Stimulated activated CD8-positive, alpha-beta memory T cell treated with anti-CD3 and anti-CD28 coated beads, Interleukin-7, amount 100 ng/mL, for 24 hours (primary cell): ENCODE results near the gene RFX2.
"Not testable (repeated sequence)": the region's sequence is repeated elsewhere in the genome, so short reads cannot be mapped to it uniquely, and the experiment has no call there.

Source experiments
- DNase-seq: peaks from one replicate; pipeline ENCODE4 v3.0.0-alpha.2; 2020; ENCODE audit warnings: low read depth

The RFX2 gene

DNA sequence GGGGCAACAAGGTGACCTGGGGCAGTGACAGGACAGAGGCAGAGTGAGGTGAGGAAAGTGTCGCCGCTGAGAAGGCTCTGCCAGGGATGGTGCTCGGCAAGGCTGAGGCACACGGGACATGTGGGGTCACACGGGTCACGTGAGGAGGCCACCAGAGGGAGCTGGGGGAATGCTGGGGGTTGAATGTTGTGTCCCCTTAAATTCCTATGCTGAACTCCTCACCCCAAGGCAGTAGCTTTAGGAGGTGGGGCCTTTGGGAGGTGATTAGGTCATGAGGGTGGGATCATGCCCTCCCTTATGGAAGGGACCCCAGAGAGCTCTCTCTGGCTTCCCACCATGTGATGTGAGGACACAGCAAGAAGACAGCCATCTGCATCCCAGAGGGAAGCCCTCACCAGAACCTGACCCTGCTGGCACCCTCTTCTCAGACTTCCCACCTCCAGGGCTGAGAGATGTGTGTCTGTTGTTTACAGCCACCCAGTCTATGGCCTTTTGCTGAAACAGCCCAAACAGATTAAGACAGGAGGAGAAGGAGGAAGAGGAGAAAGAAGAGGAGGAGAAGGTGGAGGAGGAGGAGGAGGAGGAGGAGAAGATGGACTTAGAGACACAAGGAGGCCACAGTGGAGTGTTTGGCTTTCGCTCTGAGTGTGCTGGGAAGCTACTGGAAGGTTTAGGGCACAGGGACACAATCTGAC, 35.4 kb downstream of the RFX2 start:
- no peak for DNase-seq

GRCh38 chr19:6073858-6074708, 36.2 kb downstream of the RFX2 start:
- no peak for DNase-seq

DNA sequence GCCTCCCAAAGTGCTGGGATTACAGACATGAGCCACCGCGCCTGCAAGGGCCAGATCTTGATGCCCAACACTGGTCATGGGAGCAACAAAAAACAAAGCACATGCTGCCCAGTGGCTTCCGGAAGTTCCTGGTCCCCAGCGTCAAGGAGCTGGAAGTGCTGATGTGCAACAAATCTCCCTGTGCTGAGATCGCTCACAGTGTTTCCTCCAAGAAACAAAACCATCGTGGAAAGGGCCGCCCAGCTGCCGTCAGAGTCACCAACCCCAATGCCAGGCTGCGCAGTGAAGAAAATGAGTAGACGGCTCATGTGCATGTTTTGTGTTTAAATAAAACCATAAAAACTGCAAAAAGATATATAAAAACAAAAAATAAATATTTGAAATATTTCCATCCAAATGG, 37.1 kb downstream of the RFX2 start:
- DNase-seq = not testable (repeated sequence)

DNA sequence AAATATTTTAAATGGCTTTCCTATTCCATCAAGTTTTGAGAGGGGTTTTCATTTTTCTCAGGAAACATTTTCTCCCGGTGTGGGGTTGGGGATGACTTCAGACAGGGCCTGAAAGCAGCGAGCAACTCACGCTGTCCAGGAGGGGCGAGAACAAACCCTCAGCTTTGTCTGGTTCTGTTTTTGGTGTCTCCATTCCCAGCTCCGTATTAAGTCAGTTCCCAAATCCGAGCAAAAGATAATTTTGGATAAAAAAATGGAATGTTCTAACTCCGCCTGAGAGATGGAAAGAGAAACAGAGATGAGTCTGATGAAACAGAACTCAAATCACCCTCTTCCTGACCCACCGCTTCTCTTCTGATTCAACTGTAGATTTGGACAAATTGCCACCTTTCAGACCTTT, 38.4 kb downstream of the RFX2 start:
- no peak for DNase-seq

DNA sequence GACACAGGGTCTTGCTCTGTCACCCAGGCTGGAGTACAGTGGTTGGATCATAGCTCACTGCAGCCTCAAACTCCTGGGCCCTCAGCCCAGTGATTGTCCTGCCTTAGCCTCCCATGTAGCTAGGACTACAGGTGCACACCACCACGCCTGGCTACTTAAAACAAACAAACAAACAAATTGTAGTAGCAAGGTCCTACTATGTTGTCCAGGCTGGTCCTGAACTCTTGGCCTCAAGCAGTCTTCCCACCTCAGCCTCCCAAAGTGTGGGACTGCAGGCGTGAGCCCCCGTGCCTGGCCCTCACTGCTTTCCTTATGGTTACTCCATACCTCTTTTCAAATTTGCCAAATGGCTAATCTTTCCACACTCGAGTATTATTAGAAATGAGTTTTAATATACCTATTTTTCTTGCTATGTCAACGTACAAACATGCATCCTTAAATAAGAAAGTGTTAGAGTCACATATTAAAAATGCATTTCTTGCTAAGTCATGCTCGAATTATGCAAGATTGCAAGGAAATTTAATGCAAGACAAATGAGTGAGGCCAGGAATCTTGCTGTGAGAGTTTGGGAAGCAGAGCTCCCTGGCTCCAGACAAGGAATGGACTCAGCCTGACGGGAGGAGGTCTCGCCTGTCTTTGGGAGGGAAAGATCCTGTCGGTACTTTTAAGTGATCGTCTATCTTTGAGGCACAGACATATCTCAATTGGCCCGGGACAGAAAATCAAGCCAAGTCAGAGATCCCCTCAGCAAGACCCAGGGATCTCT, 39.4 kb downstream of the RFX2 start:
- DNase-seq = no peak

- no peak for DNase-seq
Measured at GRCh38 chr19:6070207-6070681, 40.1 kb downstream of the RFX2 start.

DNA sequence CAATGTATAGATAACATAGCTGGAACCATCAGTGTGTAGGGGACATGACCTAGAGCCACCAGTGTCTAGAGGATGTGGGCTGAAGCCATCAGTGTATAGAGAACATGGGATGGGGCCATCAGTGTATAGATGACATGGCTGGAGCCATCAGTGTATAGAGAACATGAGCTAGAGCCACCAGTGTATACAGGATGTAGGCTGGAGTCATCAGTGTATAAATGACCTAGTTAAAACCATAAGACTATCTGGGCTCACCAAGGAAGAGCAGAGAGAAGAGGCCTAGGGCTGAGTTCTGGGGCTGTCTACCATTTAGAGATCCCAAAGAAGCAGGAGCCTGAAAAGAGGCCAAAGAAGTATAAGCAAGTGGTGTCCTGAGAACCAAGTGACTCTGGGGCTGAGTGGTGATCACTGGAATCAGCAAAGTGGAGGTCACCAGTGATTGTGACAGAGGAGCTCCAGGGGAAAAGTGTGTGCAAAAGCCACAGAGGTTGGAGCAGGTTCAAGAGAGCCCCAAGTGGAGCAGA, 41.0 kb downstream of the RFX2 start:
- no peak for DNase-seq

DNA sequence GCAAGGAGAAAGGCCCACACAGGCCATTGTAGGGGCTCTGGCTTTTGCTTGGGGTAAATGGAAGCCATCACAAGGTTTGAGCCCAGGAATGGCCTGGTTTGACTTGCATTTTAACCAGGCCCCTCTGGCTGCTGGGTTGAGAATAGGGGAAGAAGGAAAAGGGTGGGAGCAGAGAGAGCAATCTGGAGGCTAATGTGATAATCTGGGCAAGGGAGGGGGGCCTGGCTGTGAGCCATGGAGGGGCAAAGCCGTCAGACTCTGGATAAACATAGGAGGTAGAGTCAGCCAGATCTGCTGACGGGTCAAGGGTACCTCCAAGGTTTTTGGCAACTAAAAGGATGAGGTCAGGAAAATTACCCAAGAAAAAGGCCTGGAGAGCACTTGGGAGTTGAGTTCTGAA, 41.6 kb downstream of the RFX2 start:
- no peak for DNase-seq

DNA sequence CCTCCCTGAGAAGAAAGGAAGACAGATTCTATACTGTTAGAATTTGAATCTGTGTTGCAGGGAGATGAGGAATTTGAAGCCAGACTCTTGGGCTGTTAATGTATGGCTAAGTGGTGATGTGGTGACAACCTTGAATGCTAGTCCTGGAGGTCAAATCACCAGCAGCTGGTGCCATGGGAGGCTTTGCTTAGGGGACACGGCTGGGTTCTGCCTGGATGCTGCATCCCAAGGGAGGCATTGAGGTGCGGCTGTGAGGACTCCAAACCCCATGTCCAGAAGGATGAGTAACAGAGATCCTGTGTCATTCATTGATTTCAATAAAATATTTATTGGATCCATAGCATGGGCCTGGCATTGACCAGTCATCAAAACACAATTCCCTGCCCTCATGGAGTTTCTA, 42.3 kb downstream of the RFX2 start:
- no peak for DNase-seq

DNA sequence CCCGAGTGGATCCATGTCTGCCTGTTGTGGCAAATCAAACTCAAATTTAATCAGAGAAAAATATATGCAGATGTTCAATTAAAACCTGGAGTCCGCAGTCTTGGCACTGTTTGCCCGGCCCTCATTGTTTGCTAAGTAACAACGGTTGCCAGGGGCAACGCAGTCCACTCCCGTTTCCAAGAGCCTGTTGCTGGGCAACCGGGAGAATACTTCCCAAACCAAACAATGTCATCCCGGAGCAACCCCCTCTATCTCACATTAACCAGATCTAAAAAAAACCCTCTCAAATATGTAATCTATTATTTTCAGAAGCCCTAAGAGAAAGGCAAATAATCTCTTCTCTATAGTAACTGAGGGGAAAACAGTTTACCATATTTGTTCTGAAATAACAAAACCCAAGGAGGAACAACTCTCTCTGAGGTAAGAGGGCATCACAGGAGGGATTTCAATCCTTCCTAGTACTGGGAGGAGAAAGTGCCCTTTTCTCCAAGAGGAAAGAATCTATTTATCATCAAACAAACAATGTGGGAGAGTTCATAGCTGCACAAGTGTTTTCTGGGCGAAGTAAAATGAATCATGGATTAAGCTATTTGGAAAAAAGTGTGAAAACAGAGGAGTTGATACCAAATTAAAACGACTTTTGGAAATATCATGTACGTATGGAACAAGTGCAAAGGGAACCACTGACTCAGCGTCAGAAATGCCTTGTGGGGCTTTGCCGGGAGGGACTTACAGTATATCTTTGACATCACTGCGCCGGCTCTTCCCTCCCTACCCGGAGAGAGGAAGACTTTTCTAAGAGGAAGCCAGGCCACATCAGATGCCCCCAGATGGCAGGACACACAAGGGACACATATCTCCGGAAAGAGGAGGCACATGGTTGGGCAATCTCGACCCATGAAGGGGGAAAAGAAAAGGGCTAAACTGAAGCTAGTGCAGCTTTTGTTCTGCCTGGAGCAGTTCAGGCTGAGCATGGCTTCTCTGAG, 43.3 kb downstream of the RFX2 start:
- DNase-seq = no peak

GRCh38 chr19:6065685-6066374, 44.5 kb downstream of the RFX2 start:
- peak; percentile 16 for DNase-seq

GRCh38 chr19:6064336-6065073, 45.8 kb downstream of the RFX2 start:
- DNase-seq = no peak

- no peak for DNase-seq
Measured at GRCh38 chr19:6063576-6064335, 46.5 kb downstream of the RFX2 start.

DNA sequence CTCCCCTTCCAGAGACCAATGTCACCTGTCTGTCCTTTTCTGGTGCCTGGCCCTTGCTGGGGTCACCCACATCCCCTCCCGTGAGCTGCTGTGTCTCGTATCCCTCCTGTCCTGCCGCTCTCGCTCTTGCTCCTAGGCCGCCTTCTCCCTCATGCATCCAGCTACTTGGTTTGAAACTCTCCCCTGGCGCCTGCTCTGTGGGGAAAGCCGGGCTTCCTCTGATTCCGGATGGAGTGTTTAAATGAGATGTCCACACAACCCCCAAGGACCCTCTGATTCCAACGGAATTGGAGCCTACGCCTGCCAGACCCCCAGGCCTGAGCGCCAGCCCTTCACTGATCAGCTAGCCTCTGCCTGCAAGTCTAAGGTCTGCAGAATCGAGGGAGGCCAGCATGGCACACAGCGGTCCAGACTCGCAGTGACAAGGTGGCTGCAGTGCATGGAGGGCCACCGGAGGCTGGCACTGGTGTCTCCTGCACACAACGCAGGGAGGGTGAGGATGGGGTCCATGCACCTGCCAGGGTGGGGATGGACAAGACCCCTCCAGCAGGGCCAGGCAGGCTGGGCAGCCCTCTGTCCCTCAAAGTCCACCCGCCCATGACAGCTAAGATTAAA, 47.2 kb downstream of the RFX2 start:
- DNase-seq = no peak

DNA sequence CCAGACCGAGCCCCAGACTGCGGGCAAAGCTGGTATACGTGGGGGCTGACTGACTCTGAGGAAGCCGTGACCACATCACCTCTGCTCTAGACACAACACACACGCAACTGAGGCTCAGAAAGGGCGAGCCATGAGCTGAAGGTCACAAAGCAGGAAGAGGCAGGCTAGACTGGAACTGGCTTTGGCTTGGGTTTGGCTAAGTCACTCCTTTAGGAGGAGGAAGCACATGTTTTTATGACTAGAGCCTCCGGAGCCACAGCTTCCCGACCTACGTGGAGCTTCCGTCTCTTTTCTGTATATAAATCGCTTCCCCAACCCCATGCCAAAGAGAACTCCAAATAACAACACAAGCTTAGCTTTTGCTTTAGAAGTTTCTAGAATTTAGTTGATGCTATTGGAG, 48.0 kb downstream of the RFX2 start:
- no peak for DNase-seq

DNA sequence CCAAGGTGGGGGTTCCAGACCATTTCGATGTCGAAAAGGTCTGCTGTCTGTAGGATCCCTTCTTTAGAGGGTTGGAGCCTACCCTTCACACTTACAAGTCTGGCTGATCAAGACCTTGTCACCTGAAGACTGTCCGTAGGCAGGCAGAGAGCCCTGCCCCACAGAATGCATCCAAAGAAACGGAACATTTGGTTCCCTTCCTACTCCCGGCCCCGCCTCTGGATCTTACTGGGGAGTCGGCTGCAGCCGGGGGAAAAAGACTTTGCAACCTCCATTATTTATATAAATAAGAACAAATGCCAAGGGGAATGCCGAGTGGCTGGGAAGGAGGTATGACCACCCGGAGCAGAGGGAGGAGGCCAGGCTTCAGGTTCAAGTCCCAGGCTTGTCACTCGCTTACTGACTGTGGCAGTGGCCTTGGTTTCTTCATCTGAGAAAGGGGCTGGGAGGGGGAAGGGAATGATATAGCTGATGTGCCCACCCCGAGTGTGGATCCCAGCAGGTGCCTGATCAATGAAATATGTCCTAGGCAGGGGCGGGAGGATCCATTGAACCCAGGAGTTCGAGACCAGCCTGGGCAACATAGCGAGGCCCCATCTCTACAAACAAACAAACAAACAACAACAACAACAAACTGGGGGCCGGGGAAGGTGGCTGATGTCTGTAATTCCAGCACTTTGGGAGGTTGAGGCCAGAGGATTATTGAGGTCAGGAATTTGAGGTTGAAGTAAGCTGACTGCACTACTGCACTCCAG, 48.7 kb downstream of the RFX2 start:
- DNase-seq = no peak

- DNase-seq = no peak
Measured at GRCh38 chr19:6060600-6061375, 49.5 kb downstream of the RFX2 start.
